Astrocyte (in vitro differentiated cells and primary cell): ENCODE measurements around the gene NSMCE3. TPM values are rescaled to one million over a fixed set of nuclear protein-coding genes. Genes with fewer than 3 reads are reported as not detected.

Source experiments
- DNase-seq: peaks from one replicate; pipeline ENCODE4 v3.0.0-alpha.2; 2010; ENCODE audit warnings: low read depth
- FAIRE-seq: peaks from 2 replicates; lab custom pipeline; 2011; peaks lifted over from hg19 to GRCh38; lab: Jason Lieb, UNC
- H2AFZ ChIP-seq: 2 replicates; pipeline ENCODE4 v1.6.0; 2012; ENCODE audit warnings: low read depth, low read length, inconsistent platforms
- H3K27ac ChIP-seq: 2 replicates; pipeline ENCODE4 v1.5.1; 2011; ENCODE audit warnings: low read depth, low read length, inconsistent platforms
- H3K27me3 ChIP-seq: 2 replicates; pipeline ENCODE4 v1.6.0; 2011; ENCODE audit warnings: low read length, inconsistent platforms; ENCODE audit not compliant: insufficient read depth
- H3K36me3 ChIP-seq: 2 replicates; pipeline ENCODE4 v1.5.1; 2011; ENCODE audit warnings: low read length, inconsistent platforms; ENCODE audit not compliant: insufficient read depth
- H3K4me1 ChIP-seq: 2 replicates; pipeline ENCODE4 v1.5.1; 2011; ENCODE audit warnings: low read length, inconsistent platforms; ENCODE audit not compliant: insufficient read depth
- H3K4me2 ChIP-seq: 2 replicates; pipeline ENCODE4 v1.6.0; 2012; ENCODE audit warnings: low read length, inconsistent platforms
- H3K4me3 ChIP-seq: 2 replicates; pipeline ENCODE4 v1.5.1; 2011; ENCODE audit warnings: low read depth, mild to moderate bottlenecking, low read length, inconsistent platforms; ENCODE audit not compliant: insufficient read depth
- H3K79me2 ChIP-seq: 2 replicates; pipeline ENCODE4 v1.6.0; 2012; ENCODE audit warnings: mild to moderate bottlenecking, low read length, inconsistent platforms; ENCODE audit not compliant: insufficient read depth
- H3K9ac ChIP-seq: 2 replicates; pipeline ENCODE4 v1.6.0; 2012; ENCODE audit warnings: mild to moderate bottlenecking, low read length, inconsistent platforms
- H3K9me3 ChIP-seq: 2 replicates; pipeline ENCODE4 v1.5.1; 2012; ENCODE audit warnings: low read depth, mild to moderate bottlenecking, low read length, inconsistent platforms; ENCODE audit not compliant: insufficient read depth
- H4K20me1 ChIP-seq: 2 replicates; pipeline ENCODE4 v1.6.0; 2012; ENCODE audit warnings: low read length, inconsistent platforms; ENCODE audit not compliant: insufficient read depth
- H3K27ac Mint-ChIP-seq: one replicate; pipeline ENCODE4 v1.8.0; 2021; ENCODE audit warnings: mild to moderate bottlenecking, mixed read lengths; ENCODE audit not compliant: unreplicated experiment
- H3K27me3 Mint-ChIP-seq: one replicate; pipeline ENCODE4 v1.8.0; 2021; ENCODE audit warnings: low read depth, mixed read lengths; ENCODE audit not compliant: unreplicated experiment
- H3K36me3 Mint-ChIP-seq: one replicate; pipeline ENCODE4 v1.8.0; 2021; ENCODE audit warnings: low read depth, mixed read lengths; ENCODE audit not compliant: unreplicated experiment
- H3K4me1 Mint-ChIP-seq: one replicate; pipeline ENCODE4 v1.8.0; 2021; ENCODE audit warnings: low read depth, mixed read lengths; ENCODE audit not compliant: unreplicated experiment
- H3K4me3 Mint-ChIP-seq: one replicate; pipeline ENCODE4 v1.8.0; 2021; ENCODE audit warnings: mild to moderate bottlenecking, moderate library complexity, mixed read lengths; ENCODE audit not compliant: unreplicated experiment
- H3K9me3 Mint-ChIP-seq: one replicate; pipeline ENCODE4 v1.8.0; 2021; ENCODE audit warnings: mild to moderate bottlenecking, mixed read lengths; ENCODE audit not compliant: unreplicated experiment
- EZH2 ChIP-seq: IDR thresholded peaks from 2 replicates; pipeline ENCODE4 v1.6.1; 2012; ENCODE audit warnings: mild to moderate bottlenecking, low read length, inconsistent platforms; ENCODE audit not compliant: insufficient read depth
- total RNA-seq: library from RNA; stranded (reverse); gene quantifications from 2 replicates; pipeline ENCODE4 v1.2.1, GENCODE V29; 2021
- TF ChIP-seq, protein P1 (sequence below): IDR thresholded peaks from 2 replicates; pipeline ENCODE4 v1.5.1; 2011; ENCODE audit warnings: low read depth, mild to moderate bottlenecking, inconsistent platforms, low read length, moderate library complexity; ENCODE audit not compliant: insufficient read depth

NSMCE3 gene
- total RNA-seq, 1 donor from 2014 or later, result 8.3 TPM

DNA sequence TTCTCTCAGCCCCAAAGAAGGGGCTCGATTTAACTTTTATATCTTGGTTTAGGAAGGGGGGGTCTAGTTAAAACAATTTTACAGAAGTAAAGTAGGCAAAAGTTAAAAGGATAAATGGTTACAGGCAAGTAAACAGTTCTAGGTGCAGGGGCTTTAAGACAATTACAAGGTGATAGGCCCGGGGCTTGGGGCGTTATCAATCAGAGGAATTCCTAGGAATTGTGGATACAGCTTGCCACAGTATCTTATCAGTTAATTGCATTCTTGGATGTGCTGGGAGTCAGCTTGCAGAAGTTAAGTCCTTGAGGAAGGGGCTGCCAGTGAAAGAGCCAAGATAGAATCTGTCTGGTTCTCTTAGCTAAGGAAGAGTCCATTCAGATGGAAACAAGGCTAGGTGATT, 52.7 kb downstream of the NSMCE3 start:
- H3K4me3 Mint-ChIP-seq, result no peak overlapping the region
- no peak overlapping the region for H3K4me3 ChIP-seq
- H3K36me3 ChIP-seq, result no peaks in the 10 kb centered on the region
- no peaks in the 10 kb centered on the region for H3K36me3 Mint-ChIP-seq
- TF ChIP-seq, protein P1, sequence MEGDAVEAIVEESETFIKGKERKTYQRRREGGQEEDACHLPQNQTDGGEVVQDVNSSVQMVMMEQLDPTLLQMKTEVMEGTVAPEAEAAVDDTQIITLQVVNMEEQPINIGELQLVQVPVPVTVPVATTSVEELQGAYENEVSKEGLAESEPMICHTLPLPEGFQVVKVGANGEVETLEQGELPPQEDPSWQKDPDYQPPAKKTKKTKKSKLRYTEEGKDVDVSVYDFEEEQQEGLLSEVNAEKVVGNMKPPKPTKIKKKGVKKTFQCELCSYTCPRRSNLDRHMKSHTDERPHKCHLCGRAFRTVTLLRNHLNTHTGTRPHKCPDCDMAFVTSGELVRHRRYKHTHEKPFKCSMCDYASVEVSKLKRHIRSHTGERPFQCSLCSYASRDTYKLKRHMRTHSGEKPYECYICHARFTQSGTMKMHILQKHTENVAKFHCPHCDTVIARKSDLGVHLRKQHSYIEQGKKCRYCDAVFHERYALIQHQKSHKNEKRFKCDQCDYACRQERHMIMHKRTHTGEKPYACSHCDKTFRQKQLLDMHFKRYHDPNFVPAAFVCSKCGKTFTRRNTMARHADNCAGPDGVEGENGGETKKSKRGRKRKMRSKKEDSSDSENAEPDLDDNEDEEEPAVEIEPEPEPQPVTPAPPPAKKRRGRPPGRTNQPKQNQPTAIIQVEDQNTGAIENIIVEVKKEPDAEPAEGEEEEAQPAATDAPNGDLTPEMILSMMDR, result no peak
- no peak for TF ChIP-seq EZH2
- no peak overlapping the region for H2AFZ ChIP-seq
- no peaks in the 10 kb centered on the region for H3K79me2 ChIP-seq
- H4K20me1 ChIP-seq, result no peaks in the 10 kb centered on the region
- H3K27me3 ChIP-seq, result no peaks in the 10 kb centered on the region
- peaks cover 3% of the 10 kb centered on the region for H3K9me3 Mint-ChIP-seq
- no peak overlapping the region for H3K27ac ChIP-seq
- no peak overlapping the region for H3K9ac ChIP-seq
- no peak overlapping the region for H3K27ac Mint-ChIP-seq
- H3K4me1 ChIP-seq, result no peaks in the 10 kb centered on the region
- H3K4me1 Mint-ChIP-seq, result no peaks in the 10 kb centered on the region
- no peak for FAIRE-seq
- no peaks in the 10 kb centered on the region for H3K27me3 Mint-ChIP-seq
- no peaks in the 10 kb centered on the region for H3K9me3 ChIP-seq
- no peak for DNase-seq
- no peak overlapping the region for H3K4me2 ChIP-seq
